DOHH2 (cell line): ENCODE measurements around the gene TSSK2.

ENCODE experiments used
- H3F3A ChIP-seq: fragments of 200-600 bp; sonication (generic), shearing (Covaris generic); 2 replicates; pipeline ENCODE4 v1.6.0; 2016; ENCODE audit warnings: antibody characterized with exemption, mild to moderate bottlenecking; ENCODE audit not compliant: control insufficient read depth, insufficient read depth
- H3K27ac ChIP-seq: fragments of 200-600 bp; sonication (generic); 2 replicates; pipeline ENCODE4 v1.5.1; 2014; ENCODE audit warnings: low read depth, mild to moderate bottlenecking, low read length, moderate library complexity
- H3K27me3 ChIP-seq: fragments of 200-600 bp; sonication (generic); 2 replicates; pipeline ENCODE4 v1.6.1; 2014; ENCODE audit warnings: mild to moderate bottlenecking, low read length, mixed read lengths; ENCODE audit not compliant: control insufficient read depth
- H3K36me3 ChIP-seq: fragments of 200-600 bp; sonication (generic); 2 replicates; pipeline ENCODE4 v1.6.1; 2014; ENCODE audit warnings: mild to moderate bottlenecking, low read length, moderate library complexity, mixed read lengths; ENCODE audit not compliant: control insufficient read depth
- H3K4me1 ChIP-seq: fragments of 200-600 bp; sonication (generic); 2 replicates; pipeline ENCODE4 v1.6.1; 2014; ENCODE audit warnings: mild to moderate bottlenecking, low read length, mixed read lengths; ENCODE audit not compliant: control insufficient read depth
- H3K4me2 ChIP-seq: fragments of 200-600 bp; sonication (generic); 2 replicates; pipeline ENCODE4 v1.6.0; 2014; ENCODE audit warnings: mild to moderate bottlenecking, low read length, moderate library complexity
- H3K4me3 ChIP-seq: fragments of 200-600 bp; sonication (generic); 2 replicates; pipeline ENCODE4 v1.5.1; 2014; ENCODE audit warnings: mild to moderate bottlenecking, low read length, mixed read lengths
- H3K79me2 ChIP-seq: fragments of 200-600 bp; sonication (generic); 2 replicates; pipeline ENCODE4 v1.6.1; 2014; ENCODE audit warnings: mild to moderate bottlenecking, low read length, mixed read lengths; ENCODE audit not compliant: control insufficient read depth
- H3K9me2 ChIP-seq: fragments of 200-600 bp; sonication (generic); replicated peaks from 2 replicates; pipeline ENCODE4 v1.6.1; 2014; ENCODE audit warnings: mild to moderate bottlenecking, low read length, mixed read lengths; ENCODE audit not compliant: control insufficient read depth
- H3K9me3 ChIP-seq: fragments of 200-600 bp; sonication (generic); 2 replicates; pipeline ENCODE4 v1.6.1; 2014; ENCODE audit warnings: antibody characterized with exemption, low read length, mixed read lengths; ENCODE audit not compliant: control insufficient read depth, insufficient read depth
- H4K20me1 ChIP-seq: fragments of 200-600 bp; sonication (generic); 2 replicates; pipeline ENCODE4 v1.6.0; 2014; ENCODE audit warnings: low read depth, mild to moderate bottlenecking, antibody characterized with exemption, low read length, moderate library complexity; ENCODE audit not compliant: control insufficient read depth, insufficient read depth
- CTCF ChIP-seq: fragments of 200-600 bp; sonication (generic); IDR thresholded peaks from one replicate; pipeline ENCODE4 v1.5.1; 2014; ENCODE audit warnings: antibody characterized with exemption, mild to moderate bottlenecking, low read depth, low read length; ENCODE audit not compliant: poor library complexity, severe bottlenecking
- EZH2phosphoT487 ChIP-seq: fragments of 200-600 bp; sonication (generic); IDR thresholded peaks from 2 replicates; pipeline ENCODE4 v1.6.1; 2017; ENCODE audit warnings: borderline replicate concordance, mild to moderate bottlenecking, antibody characterized with exemption, low read length, moderate library complexity, mixed read lengths

Gene TSSK2

DNA sequence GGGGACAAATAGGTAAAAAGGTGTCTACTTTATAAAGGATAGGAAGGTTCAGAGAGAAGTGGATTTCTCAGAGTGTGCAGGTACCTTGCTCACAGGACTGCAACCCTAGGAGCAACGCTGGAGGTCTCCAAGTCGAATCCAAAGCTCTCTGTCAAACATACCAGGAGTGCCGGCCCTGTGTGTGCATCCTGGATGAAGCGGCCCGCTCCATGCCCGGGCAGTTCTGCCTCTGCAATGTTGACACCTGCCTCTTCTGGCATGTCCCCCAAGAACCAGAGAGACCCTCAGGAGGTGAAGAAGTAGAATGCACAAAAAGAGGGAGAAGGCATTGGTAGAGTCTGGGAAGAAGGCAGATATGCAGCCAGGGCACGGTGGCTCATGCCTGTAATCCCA, 3.1 kb upstream of the TSSK2 start:
- no peak overlapping the region for H3K27ac ChIP-seq
- H3K4me3 ChIP-seq, result no peak overlapping the region
- no peak for TF ChIP-seq CTCF
- no peak for TF ChIP-seq EZH2phosphoT487
- no peaks in the 10 kb centered on the region for H3K27me3 ChIP-seq
- H3K79me2 ChIP-seq, result no peaks in the 10 kb centered on the region
- no peaks in the 10 kb centered on the region for H3K9me3 ChIP-seq
- no peaks in the 10 kb centered on the region for H4K20me1 ChIP-seq
- H3K4me2 ChIP-seq, result no peak overlapping the region
- no peaks in the 10 kb centered on the region for H3K9me2 ChIP-seq
- peaks cover 2% of the 10 kb centered on the region for H3K4me1 ChIP-seq
- peaks cover 8% of the 10 kb centered on the region; the same call in 1 of the 2 replicates for H3K36me3 ChIP-seq
- H3F3A ChIP-seq, result no peaks in the 10 kb centered on the region

DNA sequence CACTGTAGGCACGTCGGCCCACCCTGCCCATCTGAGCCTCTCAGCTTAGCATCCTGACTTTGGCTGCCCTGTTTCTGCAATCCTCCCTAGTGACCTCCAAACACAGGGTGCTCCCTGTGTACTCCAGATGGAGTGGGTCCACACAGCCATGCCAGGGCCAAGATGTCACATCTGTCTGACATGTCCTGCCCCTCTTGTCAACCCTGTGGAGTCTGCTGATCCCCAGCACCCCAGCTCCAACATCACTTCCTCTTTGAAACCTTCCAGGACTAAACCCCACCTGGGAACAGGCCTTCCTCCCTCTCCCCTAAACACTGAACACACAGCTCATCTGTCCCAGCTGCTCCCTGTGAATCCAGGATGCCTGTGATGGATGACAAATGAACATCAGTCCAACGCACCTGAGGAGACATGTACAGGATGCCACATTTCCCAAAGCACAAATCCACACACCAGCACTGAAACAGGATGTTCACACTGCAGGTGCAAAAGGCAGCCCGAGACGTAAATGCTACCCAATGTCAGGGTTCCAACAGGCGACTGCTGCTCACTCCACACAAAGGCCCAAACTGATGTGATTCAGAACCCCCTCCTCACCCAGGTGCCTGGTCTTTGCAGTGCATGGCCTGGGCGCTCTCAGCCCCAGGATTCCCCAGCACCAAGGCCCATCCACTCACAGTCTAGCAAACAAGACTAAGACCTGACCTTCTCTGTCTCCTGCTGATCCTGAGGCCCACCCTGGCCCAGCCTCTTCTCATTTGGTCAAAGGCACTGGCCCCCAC, 2.0 kb upstream of the TSSK2 start:
- no peaks in the 10 kb centered on the region for H3K79me2 ChIP-seq
- TF ChIP-seq CTCF, result no peak
- no peak for TF ChIP-seq EZH2phosphoT487
- peaks cover 18% of the 10 kb centered on the region for H3K36me3 ChIP-seq
- H4K20me1 ChIP-seq, result no peaks in the 10 kb centered on the region
- H3K4me3 ChIP-seq, result no peak overlapping the region
- H3K4me2 ChIP-seq, result no peak overlapping the region
- H3K27me3 ChIP-seq, result no peaks in the 10 kb centered on the region
- H3F3A ChIP-seq, result no peaks in the 10 kb centered on the region
- no peak overlapping the region for H3K27ac ChIP-seq
- no peaks in the 10 kb centered on the region for H3K9me2 ChIP-seq
- H3K4me1 ChIP-seq, result no peaks in the 10 kb centered on the region
- H3K9me3 ChIP-seq, result no peaks in the 10 kb centered on the region

DNA sequence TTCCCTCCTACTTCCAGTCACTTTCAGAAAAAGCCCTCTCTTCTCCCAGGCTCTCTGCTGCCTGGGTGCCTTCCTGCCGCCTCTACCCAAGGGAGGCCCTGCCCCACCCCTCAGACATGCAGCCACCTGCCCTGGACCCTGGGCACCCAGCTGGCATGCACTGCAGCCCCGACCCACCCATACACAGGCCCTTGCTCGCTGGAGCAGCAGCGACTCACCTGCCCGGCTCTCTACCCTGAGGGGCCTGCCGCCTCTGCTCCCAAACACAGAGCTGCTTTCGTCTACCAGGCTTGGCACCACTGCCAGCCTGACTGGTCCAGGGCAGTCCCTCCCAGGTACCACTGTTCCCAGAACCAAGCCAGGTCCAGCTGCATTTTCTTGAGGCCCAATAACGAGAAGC, 1.2 kb upstream of the TSSK2 start:
- no peaks in the 10 kb centered on the region for H3K4me1 ChIP-seq
- no peaks in the 10 kb centered on the region for H3F3A ChIP-seq
- H3K4me2 ChIP-seq, result no peak overlapping the region
- H3K36me3 ChIP-seq, result peaks cover 26% of the 10 kb centered on the region
- H4K20me1 ChIP-seq, result no peaks in the 10 kb centered on the region
- H3K27me3 ChIP-seq, result no peaks in the 10 kb centered on the region
- H3K4me3 ChIP-seq, result no peak overlapping the region
- no peaks in the 10 kb centered on the region for H3K9me3 ChIP-seq
- no peaks in the 10 kb centered on the region for H3K9me2 ChIP-seq
- TF ChIP-seq CTCF (no peak), EZH2phosphoT487 (no peak)
- no peak overlapping the region for H3K27ac ChIP-seq
- H3K79me2 ChIP-seq, result no peaks in the 10 kb centered on the region
